Gastroesophageal sphincter (tissue), 4 donors: ENCODE results near the gene IQSEC1. TPM values are rescaled to one million over a fixed set of nuclear protein-coding genes. Genes with fewer than 3 reads are reported as not detected.

ENCODE experiments used
- ATAC-seq: fragments of 150-250 bp; one replicate; pipeline ENCODE4 v1.9.1; 2016; ENCODE audit warnings: mild to moderate bottlenecking, moderate library complexity
- H3K27ac ChIP-seq, 4 donors: fragments of 200-600 bp; sonication (generic) in 3 of 4; 1 replicate in 3 of 4; 2 replicates in 1 of 4; pipeline ENCODE4 v1.5.1; 2016 to 2019
- H3K27me3 ChIP-seq: fragments of 200-600 bp; sonication (generic); one replicate; pipeline ENCODE4 v1.5.1; 2019
- H3K36me3 ChIP-seq, 2 donors: fragments of 200-600 bp; sonication (generic); one replicate each; pipeline ENCODE4 v1.5.1; 2019; ENCODE audit warnings: control low read depth in 1 of 2
- H3K4me1 ChIP-seq, 3 donors: fragments of 200-600 bp; sonication (generic); 1 replicate in 2 of 3; 2 replicates in 1 of 3; pipeline ENCODE4 v1.5.1; 2016 to 2019; ENCODE audit warnings: control low read depth in 2 of 3
- H3K4me3 ChIP-seq, 2 donors: fragments of 200-600 bp; sonication (generic); one replicate each; pipeline ENCODE4 v1.5.1; 2019; ENCODE audit warnings: mild to moderate bottlenecking in 1 of 2, moderate library complexity in 1 of 2
- H3K9me3 ChIP-seq, 3 donors: fragments of 200-600 bp; sonication (generic); one replicate each; pipeline ENCODE4 v1.5.1; 2017 to 2019; ENCODE audit warnings: control low read depth in 2 of 3
- CTCF ChIP-seq, 4 experiments: fragments of 200-600 bp in 2 of 4; fragments of 450-650 bp in 2 of 4; sonication (generic) in 1 of 4; IDR thresholded peaks; one replicate each; pipeline ENCODE4 v1.5.1; 2017 to 2019; ENCODE audit warnings: antibody characterized with exemption in 4 of 4, mild to moderate bottlenecking in 2 of 4, moderate library complexity in 2 of 4
- EP300 ChIP-seq: sonication (generic); formaldehyde crosslinking; IDR thresholded peaks from one replicate; pipeline ENCODE4 v1.6.1; 2017; ENCODE audit warnings: antibody characterized with exemption, mild to moderate bottlenecking
- POLR2A ChIP-seq, 2 donors: fragments of 450-650 bp; IDR thresholded peaks; one replicate each; pipeline ENCODE4 v1.6.1; 2017; ENCODE audit warnings: antibody characterized with exemption in 2 of 2, mild to moderate bottlenecking in 2 of 2, moderate library complexity in 1 of 2
- POLR2AphosphoS5 ChIP-seq: sonication (generic); formaldehyde crosslinking; IDR thresholded peaks from one replicate; pipeline ENCODE4 v1.6.1; 2017; ENCODE audit warnings: antibody characterized with exemption
- WGBS, 2 donors: methylation state at CpG; one replicate each; pipeline ENCODE4 v1.1.5; 2018; ENCODE audit warnings: low coverage in 1 of 2; 5-methylcytosine and 5-hydroxymethylcytosine counted together
- total RNA-seq, 4 donors: library from RNA; depleted of rRNA; stranded (reverse); fragments of >200 nt; gene quantifications; one replicate each; pipeline ENCODE4 v1.1.0, GENCODE V29; 2016

Gene IQSEC1
- total RNA-seq, 4 donors from 2014 or later, result 49.5 to 104 (median 61.7) TPM

GRCh38 chr3:12900885-12901411 is 172.3 kb downstream of the IQSEC1 start:
- Histone ChIP-seq H3K27me3 (no peaks in the 10 kb centered on the region), H3K4me3 (no peak overlapping the region), H3K4me1 (peaks cover 0 to 14% (median 0%) of the 10 kb centered on the region in 3 donors), H3K27ac (no peak overlapping the region), H3K36me3 (peaks cover 0 to 82% of the 10 kb centered on the region in 2 donors), H3K9me3 (no peaks in the 10 kb centered on the region)
- 80% methylated on average over 1 of the region's 22 CpGs; no CpG with 5 or more reads in 1 of the 2 donors for WGBS, 2 donors
- TF ChIP-seq POLR2AphosphoS5 (no peak), POLR2A (IDR thresholded peaks at IDR 0.05) (no peak), CTCF (IDR thresholded peaks at IDR 0.05) (no peak), EP300 (no peak)
- no peak for ATAC-seq

- 90% methylated on average over 2 to 4 of the region's 40 CpGs for WGBS, 2 donors
- TF ChIP-seq POLR2AphosphoS5 (no peak), CTCF (IDR thresholded peaks at IDR 0.05) (no peak), EP300 (no peak), POLR2A (IDR thresholded peaks at IDR 0.05) (no peak)
- Histone ChIP-seq H3K36me3 (peaks cover 0 to 64% of the 10 kb centered on the region in 2 donors), H3K27me3 (no peaks in the 10 kb centered on the region), H3K27ac (no peak overlapping the region), H3K4me3 (no peak overlapping the region), H3K9me3 (no peaks in the 10 kb centered on the region), H3K4me1 (peaks cover 0 to 32% (median 16%) of the 10 kb centered on the region in 3 donors)
- no peak for ATAC-seq
Observed at GRCh38 chr3:12898965-12899755, 174.1 kb downstream of the IQSEC1 start.

GRCh38 chr3:12898290-12898964 is 174.8 kb downstream of the IQSEC1 start:
- TF ChIP-seq POLR2AphosphoS5 (no peak), POLR2A (IDR thresholded peaks at IDR 0.05) (no peak), CTCF (IDR thresholded peaks at IDR 0.05) (no peak), EP300 (no peak)
- 76 to 100% methylated on average over 2 to 5 of the region's 22 CpGs for WGBS, 2 donors
- H3K36me3 ChIP-seq, result peaks cover 0 to 57% of the 10 kb centered on the region in 2 donors
- no peaks in the 10 kb centered on the region for H3K27me3 ChIP-seq
- no peak overlapping the region for H3K4me3 ChIP-seq
- H3K9me3 ChIP-seq, result no peaks in the 10 kb centered on the region
- H3K27ac ChIP-seq, result peak overlapping the region in 2 of 4 donors; percentile 10 to 24
- ATAC-seq, result no peak
- peaks cover 0 to 39% (median 17%) of the 10 kb centered on the region in 3 donors for H3K4me1 ChIP-seq

GRCh38 chr3:12897381-12898289 is 175.6 kb downstream of the IQSEC1 start:
- Histone ChIP-seq H3K4me1 (peaks cover 0 to 46% (median 17%) of the 10 kb centered on the region in 3 donors), H3K27me3 (no peaks in the 10 kb centered on the region), H3K36me3 (peaks cover 0 to 49% of the 10 kb centered on the region in 2 donors), H3K4me3 (no peak overlapping the region), H3K27ac (peak overlapping the region in 2 of 4 donors; percentile 10 to 24), H3K9me3 (no peaks in the 10 kb centered on the region)
- 69 to 72% methylated on average over 4 to 7 of the region's 13 CpGs for WGBS, 2 donors
- ATAC-seq, result no peak
- TF ChIP-seq POLR2AphosphoS5 (no peak), POLR2A (IDR thresholded peaks at IDR 0.05) (no peak), CTCF (IDR thresholded peaks at IDR 0.05) (no peak), EP300 (no peak)
